Aorta (tissue), 5 donors: Measurements from ENCODE around the gene NFYC. TPM values are rescaled to one million over a fixed set of nuclear protein-coding genes. Genes with fewer than 3 reads are reported as not detected.
"Not testable (repeated sequence)": the region's sequence is repeated elsewhere in the genome, so short reads cannot be mapped to it uniquely, and the experiment has no call there.

ENCODE experiments used
- ATAC-seq: fragments of 200-7000 bp; cut with Tn5 transposase; one replicate; pipeline ENCODE4 v1.9.1; 2022; ENCODE audit warnings: moderate library complexity; ENCODE audit not compliant: low FRiP score
- DNase-seq, 2 donors: peaks; one replicate each; pipeline ENCODE4 v3.0.0-alpha.2; 2020
- H3K27ac ChIP-seq, 2 donors: one replicate each; pipeline ENCODE4 v1.5.1; 2013; ENCODE audit warnings: low read length in 2 of 2, mild to moderate bottlenecking in 2 of 2, moderate library complexity in 2 of 2, control low read depth in 1 of 2, inconsistent platforms in 1 of 2, low read depth in 1 of 2
- H3K27me3 ChIP-seq, 2 donors: one replicate each; pipeline ENCODE4 v1.6.1; 2013; ENCODE audit warnings: control low read depth in 1 of 2, low read length in 1 of 2, mild to moderate bottlenecking in 1 of 2, moderate library complexity in 1 of 2; ENCODE audit not compliant: insufficient read depth in 2 of 2, control insufficient read depth in 1 of 2
- H3K36me3 ChIP-seq, 2 donors: one replicate each; pipeline ENCODE4 v1.6.1; 2013; ENCODE audit warnings: control low read depth in 1 of 2, low read length in 1 of 2, mild to moderate bottlenecking in 1 of 2; ENCODE audit not compliant: insufficient read depth in 2 of 2, control insufficient read depth in 1 of 2
- H3K4me1 ChIP-seq, 2 donors: one replicate each; pipeline ENCODE4 v1.6.1; 2013; ENCODE audit warnings: low read length in 2 of 2, control low read depth in 1 of 2, mild to moderate bottlenecking in 1 of 2, moderate library complexity in 1 of 2; ENCODE audit not compliant: insufficient read depth in 2 of 2, control insufficient read depth in 1 of 2
- H3K4me3 ChIP-seq, 2 donors: one replicate each; pipeline ENCODE4 v1.5.1; 2013; ENCODE audit warnings: low read length in 2 of 2, control low read depth in 1 of 2, mild to moderate bottlenecking in 1 of 2
- H3K9me3 ChIP-seq: one replicate; pipeline ENCODE4 v1.6.1; 2013; ENCODE audit warnings: mild to moderate bottlenecking, low read length; ENCODE audit not compliant: control insufficient read depth
- WGBS, 2 donors: extraction: QIAGEN DNeasy Blood & Tissue Kit; methylation state at CpG; one replicate each; pipeline ENCODE4 v1.1.7; 2013; 5-methylcytosine and 5-hydroxymethylcytosine counted together
- intact Hi-C, 2 donors: fragments of 100-400 bp; cut with DNase I; formaldehyde crosslinking; loops; one replicate each; pipeline versions ENCODE4 v1.14.2 to v1.15.0; 2022
- polyA plus RNA-seq, 2 donors: library from polyadenylated mRNA; stranded (reverse); fragments of 200-250 nt; gene quantifications; one replicate each; pipeline ENCODE4 v1.2.3, GENCODE V29; 2013
- total RNA-seq, 2 donors: library from RNA; stranded (reverse); fragmentation: NEBNext Ultra II Directional; extraction: Animal tissue kit (Norgen Biotek cat#: 25700); gene quantifications; one replicate each; pipeline ENCODE4 v1.2.1, GENCODE V29; 2021
- donor health status: healthy with polysubstance abuse.
- donor health status: Bipolar disorder and iron deficiency.
- donor health status: DM: no; HTN: no; CAD: no.
- donor health status: DM: no; HTN: no; CAD: no.
- donor health status: DM: yes; HTN: yes; CAD: no.

The NFYC gene
- total and polyA plus RNA-seq, 4 donors = 21.3 to 56.4 (median 37.6) TPM

- Histone ChIP-seq H3K4me1 (peaks cover 3 to 5% of the 10 kb centered on the region in 2 donors), H3K36me3 (no peaks in the 10 kb centered on the region), H3K27ac (no peak overlapping the region), H3K4me3 (no peak overlapping the region), H3K27me3 (no peaks in the 10 kb centered on the region), H3K9me3 (no peaks in the 10 kb centered on the region)
- ATAC-seq = no peak
- WGBS, 2 donors = 80 to 86% methylated on average over 4 of the region's 4 CpGs
- DNase-seq = no peak
- intact Hi-C loops = no loop called here
Observed at GRCh38 chr1:40715491-40716059, 24.1 kb downstream of the NFYC start.

GRCh38 chr1:40717065-40717464, 25.6 kb downstream of the NFYC start:
- WGBS, 2 donors = 48 to 89% methylated on average over 1 of the region's 1 CpG

GRCh38 chr1:40717955-40718354, 26.5 kb downstream of the NFYC start:
- ATAC-seq (no peak), DNase-seq (no peak)
- H3K4me1 ChIP-seq = peaks cover 0 to 3% of the 10 kb centered on the region in 2 donors
- intact Hi-C loops = no loop called here
- 83 to 93% methylated on average over 1 of the region's 1 CpG for WGBS, 2 donors
- no peaks in the 10 kb centered on the region for H3K9me3 ChIP-seq
- no peak overlapping the region for H3K4me3 ChIP-seq
- no peaks in the 10 kb centered on the region for H3K36me3 ChIP-seq
- no peaks in the 10 kb centered on the region for H3K27me3 ChIP-seq
- H3K27ac ChIP-seq = no peak overlapping the region

More at GRCh38 chr1:40717065-40717464, 25.6 kb downstream of the NFYC start:
- intact Hi-C loops = no loop called here
- Histone ChIP-seq H3K4me3 (no peak overlapping the region), H3K9me3 (no peaks in the 10 kb centered on the region), H3K4me1 (peaks cover 0 to 2% of the 10 kb centered on the region in 2 donors), H3K27ac (no peak overlapping the region), H3K27me3 (no peaks in the 10 kb centered on the region), H3K36me3 (no peaks in the 10 kb centered on the region)
- DNase-seq (no peak), ATAC-seq (no peak)

- Histone ChIP-seq H3K36me3 (no peaks in the 10 kb centered on the region), H3K27ac (no peak overlapping the region), H3K4me3 (no peak overlapping the region), H3K9me3 (no peaks in the 10 kb centered on the region), H3K4me1 (peaks cover 0 to 5% of the 10 kb centered on the region in 2 donors), H3K27me3 (no peaks in the 10 kb centered on the region)
- no peak for DNase-seq
- intact Hi-C loops = no loop called here
- WGBS, 2 donors = 94 to 96% methylated on average over 3 of the region's 3 CpGs
- no peak for ATAC-seq
Observed at GRCh38 chr1:40720493-40720892, 29.0 kb downstream of the NFYC start.

- WGBS, 2 donors = 77 to 85% methylated on average over 3 of the region's 3 CpGs
- no peak overlapping the region for H3K4me3 ChIP-seq
- ATAC-seq (no peak), DNase-seq (no peak)
- H3K4me1 ChIP-seq = peaks cover 0 to 5% of the 10 kb centered on the region in 2 donors
- no peaks in the 10 kb centered on the region for H3K9me3 ChIP-seq
- H3K36me3 ChIP-seq = no peaks in the 10 kb centered on the region
- H3K27me3 ChIP-seq = no peaks in the 10 kb centered on the region
- no peak overlapping the region for H3K27ac ChIP-seq
- intact Hi-C loops = no loop called here
Observed at GRCh38 chr1:40722622-40723021, 31.1 kb downstream of the NFYC start.

- DNase-seq (no peak), ATAC-seq (no peak)
- intact Hi-C loops = no loop called here
- H3K27me3 ChIP-seq = no peaks in the 10 kb centered on the region
- no peaks in the 10 kb centered on the region for H3K9me3 ChIP-seq
- WGBS, 2 donors = 66 to 75% methylated on average over 8 of the region's 8 CpGs
- H3K27ac ChIP-seq = no peak overlapping the region
- no peaks in the 10 kb centered on the region for H3K36me3 ChIP-seq
- peaks cover 0 to 5% of the 10 kb centered on the region in 2 donors for H3K4me1 ChIP-seq
- H3K4me3 ChIP-seq = no peak overlapping the region
Observed at GRCh38 chr1:40723196-40723955, 31.9 kb downstream of the NFYC start.

GRCh38 chr1:40727662-40728061, 36.2 kb downstream of the NFYC start:
- H3K9me3 ChIP-seq, H3K27ac ChIP-seq, H3K4me1 ChIP-seq, DNase-seq, intact Hi-C loops, H3K36me3 ChIP-seq, H3K4me3 ChIP-seq, H3K27me3 ChIP-seq, ATAC-seq: not testable (repeated sequence)
- WGBS, 2 donors = 95 to 96% methylated on average over 9 of the region's 9 CpGs

GRCh38 chr1:40729316-40729862, 37.9 kb downstream of the NFYC start:
- intact Hi-C loops, ATAC-seq, H3K4me1 ChIP-seq, H3K36me3 ChIP-seq, H3K9me3 ChIP-seq, DNase-seq, H3K27me3 ChIP-seq, H3K4me3 ChIP-seq, H3K27ac ChIP-seq: not testable (repeated sequence)
- 93 to 95% methylated on average over 5 of the region's 5 CpGs for WGBS, 2 donors
